Left lung (tissue), 10 donors: ENCODE results near the gene PTPRCAP. TPM values are rescaled to one million over a fixed set of nuclear protein-coding genes. Genes with fewer than 3 reads are reported as not detected.
A peak's percentile ranks its signal among the peaks of the same experiment; 100 is the strongest.

Source experiments
- ATAC-seq: fragments of 200-7000 bp; cut with Tn5 transposase; one replicate; pipeline ENCODE4 v1.9.1; 2020; ENCODE audit warnings: moderate library complexity
- DNase-seq, 4 donors: peaks; one replicate each; pipeline ENCODE4 v3.0.0-alpha.2; 2013 to 2020
- H3K27ac ChIP-seq, 2 donors: fragments of 200-600 bp; sonication (generic) in 1 of 2; one replicate each; pipeline versions ENCODE4 v1.5.0 to v1.8.0; 2020 to 2021
- H3K27me3 ChIP-seq, 2 donors: fragments of 200-600 bp; sonication (generic) in 1 of 2; one replicate each; pipeline versions ENCODE4 v1.5.0 to v1.8.0; 2020 to 2021
- H3K36me3 ChIP-seq, 2 donors: fragments of 200-600 bp; sonication (generic) in 1 of 2; one replicate each; pipeline versions ENCODE4 v1.5.0 to v1.8.0; 2020 to 2021
- H3K4me1 ChIP-seq, 2 donors: fragments of 200-600 bp; one replicate each; pipeline ENCODE4 v1.8.0; 2021
- H3K4me3 ChIP-seq, 2 donors: fragments of 200-600 bp; sonication (generic) in 1 of 2; one replicate each; pipeline versions ENCODE4 v1.5.0 to v1.8.0; 2020 to 2021; ENCODE audit warnings: mild to moderate bottlenecking in 1 of 2
- H3K9me3 ChIP-seq, 2 donors: fragments of 200-600 bp; sonication (generic) in 1 of 2; one replicate each; pipeline versions ENCODE4 v1.5.0 to v1.8.0; 2020 to 2021
- CTCF ChIP-seq, 2 donors: fragments of 200-600 bp; sonication (generic) in 1 of 2; IDR thresholded peaks; one replicate each; pipeline versions ENCODE4 v1.5.0 to v1.8.0; 2021; ENCODE audit warnings: antibody characterized with exemption in 2 of 2
- intact Hi-C, 2 donors: fragments of 100-400 bp; cut with DNase I; formaldehyde crosslinking; loops; one replicate each; pipeline versions ENCODE4 v1.11.2 to v1.14.2; 2022
- polyA plus RNA-seq, 6 donors: library from polyadenylated mRNA; unstranded; fragments of 120-200 nt; gene quantifications; one replicate each; pipeline ENCODE4 v1.2.1, GENCODE V29; 2013; ENCODE audit not compliant: insufficient read length in 6 of 6
- total RNA-seq, 2 donors: library from RNA; stranded (reverse); fragmentation: NEBNext Ultra II Directional; extraction: Animal tissue kit (Norgen Biotek cat#: 25700); gene quantifications; one replicate each; pipeline ENCODE4 v1.2.1, GENCODE V29; 2021
- donor health status: DM: no; HTN: yes; CAD: no.
- donor health status: DM: no; HTN: no; CAD: no.

The PTPRCAP gene
- total and polyA plus RNA-seq, 8 donors = 1.6 to 12.5 (median 2.7) TPM

- Histone ChIP-seq H3K4me1 (peaks cover 7 to 40% of the 10 kb centered on the region in 2 donors), H3K4me3 (no peak overlapping the region), H3K36me3 (peaks cover 0 to 79% of the 10 kb centered on the region in 2 donors), H3K27me3 (no peaks in the 10 kb centered on the region), H3K9me3 (no peaks in the 10 kb centered on the region), H3K27ac (no peak overlapping the region)
- ATAC-seq (no peak), DNase-seq (peak in 1 of 4 donors; percentile 76)
- intact Hi-C loops = no loop called here
- no peak for TF ChIP-seq CTCF (IDR thresholded peaks at IDR 0.05)
Observed at GRCh38 chr11:67432655-67433349, 4.7 kb downstream of the PTPRCAP start.

- intact Hi-C loops = no loop called here
- Histone ChIP-seq H3K9me3 (no peaks in the 10 kb centered on the region), H3K36me3 (peaks cover 0 to 71% of the 10 kb centered on the region in 2 donors)
Observed at GRCh38 chr11:67431346-67432249, 5.9 kb downstream of the PTPRCAP start.

GRCh38 chr11:67429722-67430121, 7.8 kb downstream of the PTPRCAP start:
- H3K27me3 ChIP-seq = no peaks in the 10 kb centered on the region
- H3K4me3 ChIP-seq = peak overlapping the region in 1 of 2 donors; percentile 71
- no peak for ATAC-seq
- TF ChIP-seq CTCF (IDR thresholded peaks at IDR 0.05) = no peak
- no peak for DNase-seq
- H3K9me3 ChIP-seq = no peaks in the 10 kb centered on the region
- peaks cover 0 to 53% of the 10 kb centered on the region in 2 donors for H3K36me3 ChIP-seq
- H3K4me1 ChIP-seq = peaks cover 12 to 21% of the 10 kb centered on the region in 2 donors
- intact Hi-C loops = no loop called here
- H3K27ac ChIP-seq = no peak overlapping the region

More at GRCh38 chr11:67431346-67432249, 5.9 kb downstream of the PTPRCAP start:
- no peak for TF ChIP-seq CTCF (IDR thresholded peaks at IDR 0.05)
- H3K4me1 ChIP-seq = peaks cover 12 to 37% of the 10 kb centered on the region in 2 donors
- no peak overlapping the region for H3K4me3 ChIP-seq
- ATAC-seq = no peak
- H3K27me3 ChIP-seq = no peaks in the 10 kb centered on the region
- no peak overlapping the region for H3K27ac ChIP-seq
- DNase-seq = no peak

GRCh38 chr11:67429038-67429668, 8.3 kb downstream of the PTPRCAP start:
- Histone ChIP-seq H3K27me3 (no peaks in the 10 kb centered on the region), H3K4me3 (peak overlapping the region; percentile 71 to 90), H3K36me3 (peaks cover 0 to 48% of the 10 kb centered on the region in 2 donors), H3K4me1 (peaks cover 12 to 19% of the 10 kb centered on the region in 2 donors), H3K9me3 (no peaks in the 10 kb centered on the region), H3K27ac (peak overlapping the region in 1 of 2 donors; percentile 80)
- TF ChIP-seq CTCF (IDR thresholded peaks at IDR 0.05) = no peak
- DNase-seq (no peak), ATAC-seq (no peak)
- intact Hi-C loops = no loop called here
